PC-3 (cell line): ENCODE data around the gene TMEM178A. TPM values are rescaled to one million over a fixed set of nuclear protein-coding genes. Genes with fewer than 3 reads are reported as not detected.
"Not testable (repeated sequence)": the region's sequence is repeated elsewhere in the genome, so short reads cannot be mapped to it uniquely, and the experiment has no call there.

Experiments
- ATAC-seq: fragments of 200-7000 bp; cut with Tn5 transposase; 2 replicates; pipeline ENCODE4 v1.9.1; 2020; ENCODE audit warnings: mild to moderate bottlenecking, moderate library complexity
- BruUV-seq: library from RNA; stranded (reverse); fragments of 400-500 nt; replicated peaks from 2 replicates; lab custom pipeline; 2021; lab: Mats Ljungman, UMichigan
- CTCF ChIA-PET: fragments of 300-600 bp; sonication (Branson Sonifier 250); formaldehyde crosslinking; loops from one replicate; lab custom pipeline; 2022; ENCODE audit warnings: antibody characterized with exemption; lab: Charles Lee
- POLR2A ChIA-PET: fragments of 300-600 bp; sonication (Branson Sonifier 250); formaldehyde crosslinking; loops from one replicate; lab custom pipeline; 2022; ENCODE audit warnings: antibody characterized with exemption; ENCODE audit not compliant: unreplicated experiment; lab: Charles Lee
- DNase-seq: peaks from one replicate; pipeline ENCODE4 v3.0.0-alpha.2; 2015
- H2AFZ ChIP-seq: fragments of 300-600 bp; sonication (generic); 2 replicates; pipeline ENCODE4 v1.6.0; 2016; ENCODE audit warnings: antibody characterized with exemption, low read length
- H3F3A ChIP-seq: fragments of 300-600 bp; sonication (generic); one replicate; pipeline ENCODE4 v1.6.0; 2017; ENCODE audit warnings: antibody characterized with exemption, low read length, control low read depth, mild to moderate bottlenecking; ENCODE audit not compliant: unreplicated experiment
- H3K27ac ChIP-seq: fragments of 300-600 bp; sonication (generic); 2 replicates; pipeline ENCODE4 v1.5.1; 2016; ENCODE audit warnings: mild to moderate bottlenecking, low read length
- H3K27me3 ChIP-seq: fragments of 300-600 bp; sonication (generic); 2 replicates; pipeline ENCODE4 v1.6.1; 2016; ENCODE audit warnings: low read length, mixed read lengths
- H3K36me3 ChIP-seq: fragments of 300-600 bp; sonication (generic); 2 replicates; pipeline ENCODE4 v1.6.1; 2016; ENCODE audit warnings: low read depth, mixed run types, low read length, mixed read lengths
- H3K4me1 ChIP-seq: fragments of 300-600 bp; sonication (generic); 2 replicates; pipeline ENCODE4 v1.5.1; 2016; ENCODE audit warnings: low read length; ENCODE audit not compliant: insufficient read depth
- H3K4me2 ChIP-seq: fragments of 300-600 bp; sonication (generic); 2 replicates; pipeline ENCODE4 v1.6.0; 2016; ENCODE audit warnings: low read length
- H3K4me3 ChIP-seq: fragments of 300-600 bp; sonication (generic); 2 replicates; pipeline ENCODE4 v1.5.1; 2016; ENCODE audit warnings: mild to moderate bottlenecking, low read length, mixed read lengths
- H3K79me2 ChIP-seq: fragments of 300-600 bp; sonication (generic); 2 replicates; pipeline ENCODE4 v1.6.1; 2017; ENCODE audit warnings: low read length, mixed read lengths
- H3K9ac ChIP-seq: fragments of 300-600 bp; sonication (generic); 2 replicates; pipeline ENCODE4 v1.6.0; 2016; ENCODE audit warnings: mild to moderate bottlenecking, low read length
- H3K9me2 ChIP-seq: fragments of 300-600 bp; sonication (generic); replicated peaks from 2 replicates; pipeline ENCODE4 v1.6.1; 2016; ENCODE audit warnings: mixed run types, low read length, mixed read lengths
- H3K9me3 ChIP-seq: fragments of 300-600 bp; sonication (generic); 2 replicates; pipeline ENCODE4 v1.6.1; 2016; ENCODE audit warnings: low read length, mixed read lengths
- H4K20me1 ChIP-seq: fragments of 300-600 bp; sonication (generic); 2 replicates; pipeline ENCODE4 v1.6.1; 2016; ENCODE audit warnings: low read length, mixed read lengths
- EZH2 ChIP-seq: fragments of 300-600 bp; sonication (generic); IDR thresholded peaks from one replicate; pipeline ENCODE4 v1.6.1; 2017; ENCODE audit warnings: antibody characterized with exemption, mild to moderate bottlenecking, low read length; ENCODE audit not compliant: unreplicated experiment
- EZH2phosphoT487 ChIP-seq: fragments of 300-600 bp; sonication (generic); IDR thresholded peaks from 2 replicates; pipeline ENCODE4 v1.6.1; 2018; ENCODE audit warnings: mild to moderate bottlenecking, antibody characterized with exemption, low read length, borderline replicate concordance
- intact Hi-C: fragments of 100-400 bp; cut with micrococcal nuclease; formaldehyde crosslinking; loops from 2 replicates; pipeline ENCODE4 v1.9.0; 2023
- total RNA-seq: library from RNA; depleted of rRNA; stranded (reverse); fragments of >200 nt; gene quantifications from 2 replicates; pipeline ENCODE4 v1.2.3, GENCODE V29; 2014
- TF ChIP-seq, protein P1 (sequence below): fragments of 300-600 bp; sonication (generic); conservative IDR thresholded peaks from 2 replicates; pipeline ENCODE4 v1.5.1; 2017; ENCODE audit warnings: antibody characterized with exemption, low read depth, mild to moderate bottlenecking, low read length

TMEM178A gene
- total RNA-seq, 1 experiment from 2014 or later, result 0.33 TPM

DNA sequence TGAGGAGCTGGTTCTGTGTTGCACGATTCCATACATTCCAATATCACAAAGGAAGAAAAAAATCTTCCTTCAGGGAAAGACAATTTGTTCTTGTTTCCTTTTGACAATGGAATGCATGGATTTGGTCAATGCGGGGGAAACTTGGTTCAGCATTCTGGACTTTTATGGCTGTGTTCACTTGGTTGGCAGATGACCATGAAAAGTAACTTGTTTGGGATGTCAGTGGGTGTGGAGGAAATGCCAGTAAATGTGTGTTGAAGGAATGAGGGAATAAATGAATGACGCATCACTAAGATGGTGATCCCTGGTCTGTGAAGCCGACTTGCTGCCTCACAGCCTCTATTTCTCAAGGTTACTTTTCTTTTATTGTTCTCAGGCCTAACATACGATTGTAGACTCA is 59.7 kb downstream of the TMEM178A start:
- peak overlapping the region; percentile 77 for H3K9ac ChIP-seq
- no peaks in the 10 kb centered on the region for H3K36me3 ChIP-seq
- TSS peak; percentile 93 for BruUV-seq
- H3K79me2 ChIP-seq, result no peaks in the 10 kb centered on the region
- ChIA-PET CTCF (no interaction called here), POLR2A (no interaction called here)
- no peaks in the 10 kb centered on the region for H4K20me1 ChIP-seq
- peak overlapping the region; percentile 40 for H3K4me3 ChIP-seq
- no peaks in the 10 kb centered on the region for H3K27me3 ChIP-seq
- no peaks in the 10 kb centered on the region for H3K9me2 ChIP-seq
- peaks cover 26% of the 10 kb centered on the region for H3K4me1 ChIP-seq
- H2AFZ ChIP-seq, result 0 out of 2 replicates have a peak overlapping the region, but pooled peaks have one; percentile 53
- peak overlapping the region; percentile 65 for H3K4me2 ChIP-seq
- H3K9me3 ChIP-seq, result no peaks in the 10 kb centered on the region
- H3K27ac ChIP-seq, result peak overlapping the region; percentile 96
- TF ChIP-seq EZH2 (no peak), EZH2phosphoT487 (no peak)
- TF ChIP-seq, protein P1, sequence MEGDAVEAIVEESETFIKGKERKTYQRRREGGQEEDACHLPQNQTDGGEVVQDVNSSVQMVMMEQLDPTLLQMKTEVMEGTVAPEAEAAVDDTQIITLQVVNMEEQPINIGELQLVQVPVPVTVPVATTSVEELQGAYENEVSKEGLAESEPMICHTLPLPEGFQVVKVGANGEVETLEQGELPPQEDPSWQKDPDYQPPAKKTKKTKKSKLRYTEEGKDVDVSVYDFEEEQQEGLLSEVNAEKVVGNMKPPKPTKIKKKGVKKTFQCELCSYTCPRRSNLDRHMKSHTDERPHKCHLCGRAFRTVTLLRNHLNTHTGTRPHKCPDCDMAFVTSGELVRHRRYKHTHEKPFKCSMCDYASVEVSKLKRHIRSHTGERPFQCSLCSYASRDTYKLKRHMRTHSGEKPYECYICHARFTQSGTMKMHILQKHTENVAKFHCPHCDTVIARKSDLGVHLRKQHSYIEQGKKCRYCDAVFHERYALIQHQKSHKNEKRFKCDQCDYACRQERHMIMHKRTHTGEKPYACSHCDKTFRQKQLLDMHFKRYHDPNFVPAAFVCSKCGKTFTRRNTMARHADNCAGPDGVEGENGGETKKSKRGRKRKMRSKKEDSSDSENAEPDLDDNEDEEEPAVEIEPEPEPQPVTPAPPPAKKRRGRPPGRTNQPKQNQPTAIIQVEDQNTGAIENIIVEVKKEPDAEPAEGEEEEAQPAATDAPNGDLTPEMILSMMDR, result no peak
- ATAC-seq, result no peak
- no peaks in the 10 kb centered on the region for H3F3A ChIP-seq
- intact Hi-C loops, result loop anchor here (10.0 kb wide), 1 partner anchor 211 kb away; no protein-coding TSS in a partner anchor
- DNase-seq, result peak; percentile 50

DNA sequence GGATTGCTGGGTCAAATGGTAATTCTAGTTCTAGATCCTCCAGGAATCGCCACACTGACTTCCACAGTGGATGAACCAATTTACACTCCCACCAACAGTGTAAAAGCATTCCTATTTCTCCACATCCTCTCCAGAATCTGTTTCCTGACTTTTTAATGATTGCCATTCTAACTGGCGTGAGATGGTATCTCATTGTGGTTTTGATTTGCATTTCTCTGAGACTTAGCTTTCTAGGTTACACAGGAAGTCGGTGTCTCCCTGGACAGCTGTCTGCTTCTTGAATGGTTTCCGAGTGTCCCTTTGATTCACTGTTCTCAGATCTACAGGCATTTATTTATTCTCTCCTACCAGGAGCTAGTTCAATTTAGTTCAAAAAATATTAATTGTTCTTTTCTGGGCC is 62.4 kb downstream of the TMEM178A start:
- BruUV-seq, H3K27me3 ChIP-seq, H3K27ac ChIP-seq, DNase-seq, H4K20me1 ChIP-seq, H2AFZ ChIP-seq, H3K4me2 ChIP-seq, H3K9me3 ChIP-seq, ATAC-seq, H3K9ac ChIP-seq, POLR2A ChIA-PET, H3F3A ChIP-seq, H3K36me3 ChIP-seq, H3K79me2 ChIP-seq, CTCF ChIA-PET, H3K4me3 ChIP-seq, H3K9me2 ChIP-seq: not testable (repeated sequence)
- intact Hi-C loops, result loop anchor here (10.0 kb wide), 1 partner anchor 213 kb away; no protein-coding TSS in a partner anchor
- peaks cover 26% of the 10 kb centered on the region for H3K4me1 ChIP-seq

DNA sequence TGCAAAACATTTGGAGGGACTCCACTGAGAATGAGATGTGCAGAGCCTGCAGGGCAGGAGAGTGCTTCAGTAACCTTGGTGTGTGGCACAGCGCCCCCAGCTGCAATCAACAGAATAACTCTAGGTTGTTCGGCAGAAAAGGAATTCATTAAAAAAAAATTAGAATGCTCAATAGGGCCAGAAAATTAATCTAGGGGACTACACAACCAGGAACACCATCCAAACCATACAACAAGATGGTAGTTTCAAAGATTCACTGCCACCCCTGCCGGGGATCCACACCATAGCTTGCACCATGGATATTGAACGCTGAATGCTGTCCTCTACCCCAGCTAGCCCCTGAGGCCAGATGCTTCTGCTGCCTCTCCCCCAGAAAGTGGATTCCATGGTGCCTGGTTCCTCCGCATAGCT is 63.2 kb downstream of the TMEM178A start:
- no peak overlapping the region for H2AFZ ChIP-seq
- no TSS peak for BruUV-seq
- H3K4me2 ChIP-seq, result no peak overlapping the region
- ATAC-seq, result no peak
- peaks cover 21% of the 10 kb centered on the region for H3K4me1 ChIP-seq
- no peak overlapping the region for H3K9ac ChIP-seq
- no peaks in the 10 kb centered on the region for H3K9me3 ChIP-seq
- no peaks in the 10 kb centered on the region for H3K36me3 ChIP-seq
- no peaks in the 10 kb centered on the region for H4K20me1 ChIP-seq
- no peak overlapping the region for H3K4me3 ChIP-seq
- intact Hi-C loops, result loop anchor here (10.0 kb wide), 1 partner anchor 214 kb away; no protein-coding TSS in a partner anchor
- H3K9me2 ChIP-seq, result no peaks in the 10 kb centered on the region
- no peaks in the 10 kb centered on the region for H3K79me2 ChIP-seq
- H3F3A ChIP-seq, result no peaks in the 10 kb centered on the region
- TF ChIP-seq, protein P1, result peak; percentile 94
- no peak for TF ChIP-seq EZH2
- ChIA-PET CTCF (interaction anchor here (1.1 kb wide), 1 partner anchor 135 kb away, joined by 4 read pairs; no protein-coding TSS in a partner anchor), POLR2A (no interaction called here)
- no peak overlapping the region for H3K27ac ChIP-seq
- DNase-seq, result peak; percentile 57
- no peaks in the 10 kb centered on the region for H3K27me3 ChIP-seq
